ENCODE measurements around the gene RIMOC1.

The RIMOC1 gene

DNA sequence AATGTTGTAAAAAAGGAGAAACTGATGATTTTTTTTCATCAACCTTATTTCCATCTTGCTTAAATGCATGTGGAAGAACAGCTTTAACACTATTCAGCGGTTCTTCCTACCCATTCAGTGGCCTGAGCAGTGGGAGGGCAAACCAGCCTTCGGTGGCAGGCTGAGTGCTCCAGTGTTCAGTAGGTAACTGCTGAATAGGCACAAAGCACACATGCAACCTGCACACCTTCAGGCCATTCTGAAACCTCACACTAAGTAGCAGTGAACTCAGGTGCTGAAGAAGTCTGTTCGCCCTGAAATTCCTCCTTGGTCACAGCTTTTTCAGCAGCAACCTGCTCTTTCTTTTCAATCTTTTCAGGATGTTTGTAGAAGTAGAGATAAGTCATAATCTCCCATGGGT lies 47.1 kb downstream of the RIMOC1 start:
- in situ Hi-C loops (cut with MboI; ENCODE audit: low sequenced_read_pairs) = no loop called here
